A673 (cell line): Measurements from ENCODE around the gene ID4. TPM values are rescaled to one million over a fixed set of nuclear protein-coding genes. Genes with fewer than 3 reads are reported as not detected.

Source experiments
- BruUV-seq: library from RNA; stranded (reverse); fragments of 400-500 nt; replicated peaks from 2 replicates; lab custom pipeline; 2021; lab: Mats Ljungman, UMichigan
- CTCF ChIA-PET: fragments of 300-600 bp; sonication (Branson Sonifier 250); formaldehyde crosslinking; loops from one replicate; lab custom pipeline; 2022; ENCODE audit warnings: antibody characterized with exemption; lab: Charles Lee
- POLR2A ChIA-PET: fragments of 300-600 bp; sonication (Branson Sonifier 250); formaldehyde crosslinking; loops from one replicate; lab custom pipeline; 2022; ENCODE audit warnings: antibody characterized with exemption; ENCODE audit not compliant: low non-redundant PET; lab: Charles Lee
- DNase-seq: peaks from one replicate; pipeline ENCODE4 v3.0.0-alpha.2; 2015; ENCODE audit warnings: low spot score
- H3K27ac ChIP-seq: fragments of 200-600 bp; sonication (generic); 2 replicates; pipeline ENCODE4 v1.5.1; 2016; ENCODE audit warnings: mixed run types, low read depth, mild to moderate bottlenecking, mixed read lengths, antibody characterized with exemption, low read length; ENCODE audit not compliant: poor library complexity, severe bottlenecking
- H3K27me3 ChIP-seq: fragments of 200-600 bp; sonication (generic); replicated peaks from 2 replicates; pipeline ENCODE4 v1.6.1; 2017; ENCODE audit warnings: mixed run types, low read depth, mild to moderate bottlenecking, mixed read lengths, antibody characterized with exemption, low read length; ENCODE audit not compliant: insufficient read depth, poor library complexity
- H3K36me3 ChIP-seq: fragments of 200-600 bp; sonication (generic); 2 replicates; pipeline ENCODE4 v1.6.1; 2016; ENCODE audit warnings: mixed run types, mild to moderate bottlenecking, mixed read lengths, antibody characterized with exemption, low read length; ENCODE audit not compliant: insufficient read depth, poor library complexity, severe bottlenecking
- H3K4me1 ChIP-seq: fragments of 200-600 bp; sonication (generic); 2 replicates; pipeline ENCODE4 v1.6.1; 2017; ENCODE audit warnings: mixed run types, mild to moderate bottlenecking, mixed read lengths, antibody characterized with exemption, low read length; ENCODE audit not compliant: insufficient read depth, poor library complexity, severe bottlenecking
- H3K4me3 ChIP-seq: fragments of 200-600 bp; sonication (generic); 2 replicates; pipeline ENCODE4 v1.5.1; 2016; ENCODE audit warnings: low read depth, mixed run types, mild to moderate bottlenecking, mixed read lengths, low read length; ENCODE audit not compliant: poor library complexity, severe bottlenecking
- H3K9me3 ChIP-seq: fragments of 200-600 bp; sonication (generic); 2 replicates; pipeline ENCODE4 v1.6.1; 2016; ENCODE audit warnings: mixed run types, low read depth, mild to moderate bottlenecking, mixed read lengths, antibody characterized with exemption, low read length; ENCODE audit not compliant: poor library complexity, severe bottlenecking
- EZH2 ChIP-seq: fragments of 200-600 bp; sonication (generic); IDR thresholded peaks from 2 replicates; pipeline ENCODE4 v1.6.1; 2017; ENCODE audit warnings: borderline replicate concordance, low read depth, mild to moderate bottlenecking, mixed read lengths, antibody characterized with exemption, low read length; ENCODE audit not compliant: poor library complexity, severe bottlenecking
- intact Hi-C: fragments of 100-400 bp; cut with micrococcal nuclease; formaldehyde crosslinking; loops from one replicate; pipeline ENCODE4 v1.10.0; 2022; ENCODE audit not compliant: unreplicated experiment
- total RNA-seq: library from RNA; stranded (reverse); gene quantifications from 2 replicates; pipeline ENCODE4 v1.2.3, GENCODE V29; 2021
- TF ChIP-seq, protein P1 (sequence below): fragments of 300-800, 200-600 bp; sonication (generic); conservative IDR thresholded peaks from 2 replicates; pipeline ENCODE4 v1.5.1; 2017; ENCODE audit warnings: low read depth, mild to moderate bottlenecking, antibody characterized with exemption, low read length, moderate library complexity, mixed read lengths

ID4 gene
- total RNA-seq, 1 experiment from 2014 or later: 29.3 TPM

DNA sequence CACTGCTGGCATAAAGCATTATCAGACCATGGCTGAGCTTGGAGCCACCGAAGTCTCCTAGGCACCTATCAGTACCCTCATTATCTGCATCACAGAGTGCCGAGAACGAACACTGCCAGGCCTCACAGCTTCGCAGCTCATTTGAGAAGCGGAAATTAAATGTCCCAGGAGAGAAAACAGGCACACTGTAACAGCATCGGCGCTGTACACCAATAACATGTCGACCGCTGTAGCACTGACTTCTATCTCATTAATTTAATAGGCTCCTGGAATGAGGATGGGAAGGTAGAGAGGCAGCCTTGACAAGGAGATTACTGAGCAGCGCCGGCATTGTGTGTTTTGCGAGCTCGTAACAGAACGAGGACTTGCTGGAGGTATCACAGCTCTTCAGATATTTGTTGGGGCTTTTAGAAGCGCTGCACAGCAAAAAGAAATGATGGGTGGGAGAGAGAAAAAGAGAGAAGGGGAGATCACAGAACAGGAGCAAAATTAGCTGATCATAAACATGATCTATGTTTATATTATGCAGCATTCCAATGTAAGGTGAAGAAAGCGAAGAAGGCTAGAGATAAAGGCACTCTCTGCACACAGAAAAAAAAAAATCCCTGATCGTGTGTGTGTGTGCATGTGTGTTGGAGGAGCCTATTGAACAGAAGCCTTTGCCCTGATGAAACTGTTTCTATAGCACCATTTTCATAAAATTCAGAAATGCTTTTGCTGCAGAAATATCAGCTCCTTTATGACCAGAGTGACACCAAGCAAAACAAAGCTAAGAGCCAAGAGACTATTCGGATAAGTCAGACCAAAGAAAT is 29.2 kb downstream of the ID4 start:
- ChIA-PET POLR2A (interaction anchor here (0.6 kb wide), 1 partner anchor 29 kb away, joined by 3 read pairs; no protein-coding TSS in a partner anchor), CTCF (no interaction called here)
- no TSS peak for BruUV-seq
- H3K4me1 ChIP-seq: no peaks in the 10 kb centered on the region
- no peaks in the 10 kb centered on the region for H3K9me3 ChIP-seq
- H3K4me3 ChIP-seq: no peak overlapping the region
- no peaks in the 10 kb centered on the region for H3K27me3 ChIP-seq
- no peak for TF ChIP-seq EZH2
- TF ChIP-seq, protein P1, sequence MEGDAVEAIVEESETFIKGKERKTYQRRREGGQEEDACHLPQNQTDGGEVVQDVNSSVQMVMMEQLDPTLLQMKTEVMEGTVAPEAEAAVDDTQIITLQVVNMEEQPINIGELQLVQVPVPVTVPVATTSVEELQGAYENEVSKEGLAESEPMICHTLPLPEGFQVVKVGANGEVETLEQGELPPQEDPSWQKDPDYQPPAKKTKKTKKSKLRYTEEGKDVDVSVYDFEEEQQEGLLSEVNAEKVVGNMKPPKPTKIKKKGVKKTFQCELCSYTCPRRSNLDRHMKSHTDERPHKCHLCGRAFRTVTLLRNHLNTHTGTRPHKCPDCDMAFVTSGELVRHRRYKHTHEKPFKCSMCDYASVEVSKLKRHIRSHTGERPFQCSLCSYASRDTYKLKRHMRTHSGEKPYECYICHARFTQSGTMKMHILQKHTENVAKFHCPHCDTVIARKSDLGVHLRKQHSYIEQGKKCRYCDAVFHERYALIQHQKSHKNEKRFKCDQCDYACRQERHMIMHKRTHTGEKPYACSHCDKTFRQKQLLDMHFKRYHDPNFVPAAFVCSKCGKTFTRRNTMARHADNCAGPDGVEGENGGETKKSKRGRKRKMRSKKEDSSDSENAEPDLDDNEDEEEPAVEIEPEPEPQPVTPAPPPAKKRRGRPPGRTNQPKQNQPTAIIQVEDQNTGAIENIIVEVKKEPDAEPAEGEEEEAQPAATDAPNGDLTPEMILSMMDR: no peak
- intact Hi-C loops: no loop called here
- DNase-seq: peak; percentile 23
- no peaks in the 10 kb centered on the region for H3K36me3 ChIP-seq
- H3K27ac ChIP-seq: no peak overlapping the region

DNA sequence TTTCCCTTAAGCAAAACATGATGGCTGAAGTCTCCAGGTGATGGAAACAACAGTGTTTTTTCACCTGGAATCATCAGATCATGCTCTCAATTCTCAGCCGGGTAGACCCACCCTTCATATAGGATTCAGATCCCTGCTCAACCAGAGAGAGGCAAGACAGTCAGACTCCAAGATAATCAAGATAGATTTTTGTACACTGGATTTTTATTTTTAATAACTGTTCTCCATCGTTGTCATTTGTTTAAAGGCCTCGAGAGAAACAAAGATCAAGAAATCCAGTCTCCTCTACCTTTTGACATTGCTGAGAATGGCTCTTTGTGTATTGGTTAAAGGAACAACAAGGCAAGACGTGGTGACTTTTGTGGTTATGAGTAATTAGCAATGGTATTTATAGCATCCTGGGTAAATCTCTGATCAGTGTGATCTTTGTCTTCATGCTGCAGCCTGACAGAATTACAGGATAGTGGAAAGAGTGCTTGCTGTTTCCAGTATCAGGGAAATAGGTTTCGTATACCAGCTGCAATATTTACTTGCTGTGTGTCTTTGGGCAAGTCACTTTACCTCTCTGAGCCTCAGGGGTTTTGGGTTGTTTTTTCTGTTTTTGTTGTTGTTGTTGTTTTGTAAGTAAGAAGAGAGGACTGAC is 29.9 kb downstream of the ID4 start:
- no TSS peak for BruUV-seq
- no peaks in the 10 kb centered on the region for H3K36me3 ChIP-seq

DNA sequence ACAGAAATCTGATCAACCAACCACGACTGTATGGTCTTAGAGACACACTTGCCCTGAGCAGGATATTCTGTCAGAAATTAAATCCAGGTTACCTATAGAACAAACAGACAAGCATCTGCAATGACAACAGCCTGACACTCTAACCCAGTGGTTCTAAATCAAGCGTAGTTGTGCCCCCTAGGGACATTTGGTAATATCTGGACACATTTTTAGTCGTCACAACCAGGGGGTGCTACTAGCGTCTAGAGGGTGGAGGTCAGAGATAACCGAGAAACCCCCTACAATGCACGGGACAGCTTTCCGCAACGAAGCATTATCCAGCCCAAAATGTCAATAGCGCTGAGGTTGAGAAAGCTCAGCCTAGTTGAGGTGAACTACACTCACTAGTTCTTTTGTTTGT is 32.3 kb downstream of the ID4 start:
- no peaks in the 10 kb centered on the region for H3K9me3 ChIP-seq
- intact Hi-C loops: no loop called here
- DNase-seq: peak; percentile 35
- BruUV-seq: no TSS peak
- H3K27me3 ChIP-seq: no peaks in the 10 kb centered on the region
- H3K27ac ChIP-seq: no peak overlapping the region
- H3K4me3 ChIP-seq: no peak overlapping the region
- POLR2A ChIA-PET: no interaction called here
- TF ChIP-seq, protein P1: peak; percentile 39
- no peak for TF ChIP-seq EZH2
- no peaks in the 10 kb centered on the region for H3K36me3 ChIP-seq
- CTCF ChIA-PET: no interaction called here
- no peaks in the 10 kb centered on the region for H3K4me1 ChIP-seq

More for the DNA sequence above, 29.9 kb downstream of the ID4 start:
- no peak overlapping the region for H3K27ac ChIP-seq
- TF ChIP-seq, protein P1: no peak
- no peak for TF ChIP-seq EZH2
- H3K27me3 ChIP-seq: no peaks in the 10 kb centered on the region
- H3K4me3 ChIP-seq: no peak overlapping the region
- no peaks in the 10 kb centered on the region for H3K4me1 ChIP-seq
- ChIA-PET POLR2A (interaction anchor here (0.6 kb wide), 1 partner anchor 29 kb away, joined by 3 read pairs; no protein-coding TSS in a partner anchor), CTCF (no interaction called here)
- DNase-seq: peak; percentile 22
- intact Hi-C loops: no loop called here
- H3K9me3 ChIP-seq: no peaks in the 10 kb centered on the region
